ENCODE data around the gene RAE1.

Gene RAE1

GRCh38 chr20:57369596-57369995 is 18.5 kb downstream of the RAE1 start:
- in situ Hi-C loops (cut with HindIII; ENCODE audit: low sequenced_read_pairs), result no loop called here

GRCh38 chr20:57370316-57370715 is 19.3 kb downstream of the RAE1 start:
- in situ Hi-C loops (cut with HindIII; ENCODE audit: low sequenced_read_pairs), result loop anchor here (5.0 kb wide), 1 partner anchor 122 kb away; no protein-coding TSS in a partner anchor

- in situ Hi-C loops (cut with HindIII; ENCODE audit: low sequenced_read_pairs), result loop anchor here (5.0 kb wide), 1 partner anchor 121 kb away; no protein-coding TSS in a partner anchor
These were observed 20.3 kb downstream of the RAE1 start for GRCh38 chr20:57371363-57371762.

GRCh38 chr20:57372157-57372556 is 21.1 kb downstream of the RAE1 start:
- in situ Hi-C loops (cut with HindIII; ENCODE audit: low sequenced_read_pairs), result loop anchor here (5.0 kb wide), 1 partner anchor 120 kb away; no protein-coding TSS in a partner anchor

- in situ Hi-C loops (cut with HindIII; ENCODE audit: low sequenced_read_pairs), result loop anchor here (5.0 kb wide), 1 partner anchor 120 kb away; no protein-coding TSS in a partner anchor
These were observed 21.7 kb downstream of the RAE1 start for GRCh38 chr20:57372581-57373350.

- in situ Hi-C loops (cut with HindIII; ENCODE audit: low sequenced_read_pairs), result loop anchor here (5.0 kb wide), 1 partner anchor 118 kb away; no protein-coding TSS in a partner anchor
These were observed 23.4 kb downstream of the RAE1 start for GRCh38 chr20:57374343-57374930.

- in situ Hi-C loops (cut with HindIII; ENCODE audit: low sequenced_read_pairs), result loop anchor here (5.0 kb wide), 1 partner anchor 117 kb away; no protein-coding TSS in a partner anchor
These were observed 24.0 kb downstream of the RAE1 start for GRCh38 chr20:57374931-57375651.

- in situ Hi-C loops (cut with HindIII; ENCODE audit: low sequenced_read_pairs), result no loop called here
These were observed 24.7 kb downstream of the RAE1 start for GRCh38 chr20:57375652-57376230.

GRCh38 chr20:57377350-57377749 is 26.3 kb downstream of the RAE1 start:
- in situ Hi-C loops (cut with HindIII; ENCODE audit: low sequenced_read_pairs), result no loop called here

GRCh38 chr20:57378107-57378506 is 27.1 kb downstream of the RAE1 start:
- in situ Hi-C loops (cut with HindIII; ENCODE audit: low sequenced_read_pairs), result no loop called here

GRCh38 chr20:57378646-57379262 is 27.7 kb downstream of the RAE1 start:
- in situ Hi-C loops (cut with HindIII; ENCODE audit: low sequenced_read_pairs), result no loop called here

- in situ Hi-C loops (cut with HindIII; ENCODE audit: low sequenced_read_pairs), result no loop called here
These were observed 28.2 kb downstream of the RAE1 start for GRCh38 chr20:57379263-57379647.

- in situ Hi-C loops (cut with HindIII; ENCODE audit: low sequenced_read_pairs), result no loop called here
These were observed 29.2 kb downstream of the RAE1 start for GRCh38 chr20:57380081-57380750.

- in situ Hi-C loops (cut with HindIII; ENCODE audit: low sequenced_read_pairs), result no loop called here
These were observed 30.8 kb downstream of the RAE1 start for GRCh38 chr20:57381596-57382503.

- in situ Hi-C loops (cut with HindIII; ENCODE audit: low sequenced_read_pairs), result no loop called here
These were observed 31.5 kb downstream of the RAE1 start for GRCh38 chr20:57382516-57382915.

- in situ Hi-C loops (cut with HindIII; ENCODE audit: low sequenced_read_pairs), result no loop called here
These were observed 32.6 kb downstream of the RAE1 start for GRCh38 chr20:57383447-57384347.

- in situ Hi-C loops (cut with HindIII; ENCODE audit: low sequenced_read_pairs), result no loop called here
These were observed 33.4 kb downstream of the RAE1 start for GRCh38 chr20:57384486-57384885.

Measured in endothelial cell of hepatic sinusoid (primary cell).